A549 (cell line): ENCODE measurements around the gene ZNF354C. TPM values are rescaled to one million over a fixed set of nuclear protein-coding genes. Genes with fewer than 3 reads are reported as not detected.

Source experiments
- ATAC-seq, 2 experiments: fragments of 200-7000 bp in 1 of 2; fragments of >200 bp in 1 of 2; cut with Nextera tagmentation in 1 of 2; cut with Tn5 transposase in 1 of 2; 3 replicates each; pipeline versions ENCODE4 v1.8.0 to v1.9.1; 2018 to 2020; ENCODE audit warnings: mild to moderate bottlenecking in 1 of 2, moderate library complexity in 1 of 2
- CTCF ChIA-PET: fragments of 300-600 bp; sonication (Branson Sonifier 250); formaldehyde crosslinking; extraction: SDS; loops from one replicate; lab custom pipeline; 2021; ENCODE audit warnings: antibody characterized with exemption, inconsistent platforms; lab: Yijun Ruan, JAX
- POLR2A ChIA-PET: fragments of 350-600 bp; formaldehyde crosslinking; extraction: SDS; loops from one replicate; lab custom pipeline; 2021; ENCODE audit warnings: antibody characterized with exemption, inconsistent platforms; lab: Yijun Ruan, JAX
- DNase-seq, 2 experiments: peaks; one replicate each; pipeline versions ENCODE4 v3.0.0 to v3.0.0-alpha.2; 2011 to 2016; ENCODE audit warnings: low read depth in 1 of 2, low spot score in 1 of 2
- FAIRE-seq: peaks from 2 replicates; lab custom pipeline; 2011; peaks lifted over from hg19 to GRCh38; lab: Jason Lieb, UNC
- H3K27ac ChIP-seq, 2 experiments: fragments of >200 bp; sonication (Bioruptor Twin); formaldehyde crosslinking; 3 replicates each; pipeline ENCODE4 v1.5.1; 2016 to 2017
- H3K4me1 ChIP-seq: fragments of >200 bp; sonication (Bioruptor Twin); formaldehyde crosslinking; 3 replicates; pipeline ENCODE4 v1.6.1; 2016
- H3K4me2 ChIP-seq: fragments of >200 bp; sonication (Bioruptor Twin); formaldehyde crosslinking; 3 replicates; pipeline ENCODE4 v1.6.1; 2016
- H3K4me3 ChIP-seq: fragments of >200 bp; sonication (Bioruptor Twin); formaldehyde crosslinking; 3 replicates; pipeline ENCODE4 v1.5.1; 2016
- H3K9me3 ChIP-seq: fragments of >200 bp; sonication (Bioruptor Twin); formaldehyde crosslinking; 3 replicates; pipeline ENCODE4 v1.6.1; 2016
- CBX8 ChIP-seq: fragments of 200-600 bp; sonication (generic); IDR thresholded peaks from 2 replicates; pipeline ENCODE4 v1.6.1; 2016
- EP300 ChIP-seq, 2 experiments: fragments of >200 bp; sonication (Bioruptor Twin); formaldehyde crosslinking; IDR thresholded peaks; 2 replicates in 1 of 2; 3 replicates in 1 of 2; pipeline ENCODE4 v1.6.1; 2016 to 2017
- FOSB ChIP-seq: fragments of 250-450 bp; sonication (Bioruptor Pico); IDR thresholded peaks from 2 replicates; pipeline ENCODE4 v1.5.0; 2020; ENCODE audit warnings: mild to moderate bottlenecking, moderate library complexity
- HDAC2 ChIP-seq: fragments of 200-600 bp; sonication (generic); IDR thresholded peaks from 2 replicates; pipeline ENCODE4 v1.6.1; 2016
- HOXB13 ChIP-seq: fragments of 250-450 bp; sonication (Bioruptor Pico); IDR thresholded peaks from 2 replicates; pipeline ENCODE4 v1.5.0; 2020; ENCODE audit warnings: low read depth, mild to moderate bottlenecking, moderate library complexity
- HOXB5 ChIP-seq: fragments of 250-450 bp; sonication (Bioruptor Pico); IDR thresholded peaks from 2 replicates; pipeline ENCODE4 v1.5.0; 2020; ENCODE audit warnings: mild to moderate bottlenecking, moderate library complexity
- JUNB ChIP-seq: fragments of >200 bp; sonication (Bioruptor Twin); formaldehyde crosslinking; IDR thresholded peaks from 2 replicates; pipeline ENCODE4 v1.6.1; 2016
- KDM1A ChIP-seq: fragments of 200-600 bp; sonication (generic); IDR thresholded peaks from 2 replicates; pipeline ENCODE4 v1.6.1; 2016; ENCODE audit warnings: low read depth, mild to moderate bottlenecking
- MAFK ChIP-seq: fragments of 450-650 bp; IDR thresholded peaks from 2 replicates; pipeline ENCODE4 v1.6.1; 2014; ENCODE audit not compliant: partially characterized antibody
- MAZ ChIP-seq: fragments of 150-350 bp; IDR thresholded peaks from 2 replicates; pipeline ENCODE4 v1.6.1; 2014; ENCODE audit warnings: antibody characterized with exemption, low read depth, low read length, borderline replicate concordance
- PHF8 ChIP-seq: fragments of 200-600 bp; sonication (generic); IDR thresholded peaks from 2 replicates; pipeline ENCODE4 v1.6.1; 2016; ENCODE audit warnings: low read depth, mild to moderate bottlenecking, antibody characterized with exemption, moderate library complexity, borderline replicate concordance
- POLR2A ChIP-seq: IDR thresholded peaks from 2 replicates; pipeline ENCODE4 v1.6.1; 2012; ENCODE audit warnings: mild to moderate bottlenecking, low read length
- RAD21 ChIP-seq, 2 experiments: fragments of >200 bp in 1 of 2; sonication (Bioruptor Twin) in 1 of 2; formaldehyde crosslinking in 1 of 2; IDR thresholded peaks in 1 of 2; conservative IDR thresholded peaks in 1 of 2; 2 replicates in 1 of 2; 3 replicates in 1 of 2; pipeline ENCODE4 v1.6.1; 2012 to 2018; ENCODE audit warnings: inconsistent platforms in 1 of 2
- RNF2 ChIP-seq: fragments of 200-600 bp; sonication (generic); IDR thresholded peaks from 2 replicates; pipeline ENCODE4 v1.6.1; 2016; ENCODE audit warnings: low read depth, mild to moderate bottlenecking, antibody characterized with exemption, moderate library complexity, borderline replicate concordance
- ZC3H11A ChIP-seq: fragments of 450-650 bp; IDR thresholded peaks from 2 replicates; pipeline ENCODE4 v1.6.1; 2014; ENCODE audit warnings: antibody characterized with exemption, mild to moderate bottlenecking
- ZSCAN20 ChIP-seq: fragments of 250-450 bp; sonication (Bioruptor Pico); IDR thresholded peaks from 2 replicates; pipeline ENCODE4 v1.8.0; 2022; ENCODE audit warnings: mild to moderate bottlenecking, moderate library complexity
- WGBS: methylation state at CpG from one replicate; pipeline ENCODE4 v1.1.6; 2017; ENCODE audit errors: missing lambda C conversion rate; 5-methylcytosine and 5-hydroxymethylcytosine counted together
- polyA plus RNA-seq, 4 experiments: library from polyadenylated mRNA; depleted of rRNA in 3 of 4; stranded (reverse); fragments of >200 nt; fragmentation: RNase III in 1 of 4; extraction: RNeasy Plus Mini Kit Qiagen cat#74134 plus additional on column Dnase treatment in 1 of 4; gene quantifications; 2 replicates in 3 of 4; 3 replicates in 1 of 4; pipeline ENCODE4 v1.2.3, GENCODE V29; 2011 to 2017
- TF ChIP-seq, protein P1 (sequence below): fragments of 250-450 bp; sonication (Bioruptor Pico); IDR thresholded peaks from 2 replicates; pipeline ENCODE4 v1.5.0; 2020; ENCODE audit warnings: low read depth, mild to moderate bottlenecking, moderate library complexity

The ZNF354C gene
- polyA plus RNA-seq, 2 of the 4 experiments (the other 2 are of a cell fraction), result 1.7 to 2.3 TPM

DNA sequence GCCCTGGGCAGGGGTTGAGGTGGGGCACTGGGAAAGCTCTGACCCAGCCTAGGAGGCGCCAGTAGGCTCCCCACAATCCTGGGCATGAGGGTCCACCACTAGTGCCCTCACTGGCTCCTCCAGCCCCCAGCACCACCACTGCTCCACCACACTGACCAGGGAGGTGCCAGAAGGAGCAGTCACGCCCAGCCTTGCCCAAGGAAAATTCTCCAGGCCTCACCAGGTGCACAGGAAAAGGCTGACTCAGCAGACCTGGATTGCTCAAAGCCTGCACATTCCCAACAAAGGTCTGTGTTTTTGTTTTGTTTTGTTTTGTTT is 62.9 kb downstream of the ZNF354C start:
- ChIA-PET CTCF (no interaction called here), POLR2A (no interaction called here)
- DNase-seq (no peak), FAIRE-seq (no peak), ATAC-seq (no peak)
- no peaks in the 10 kb centered on the region for H3K4me1 ChIP-seq
- no peak overlapping the region for H3K4me2 ChIP-seq
- H3K4me3 ChIP-seq, result no peak overlapping the region
- WGBS, result 0% methylated on average over 2 of the region's 2 CpGs
- TF ChIP-seq MAFK (peak; percentile 92), RAD21 (conservative IDR thresholded peaks at IDR 0.05 in 1 of 2, IDR thresholded peaks at IDR 0.05 in 1 of 2) (no peak)
- no peak overlapping the region for H3K27ac ChIP-seq
- peaks cover 25% of the 10 kb centered on the region; the same call in 2 of the 3 replicates for H3K9me3 ChIP-seq

DNA sequence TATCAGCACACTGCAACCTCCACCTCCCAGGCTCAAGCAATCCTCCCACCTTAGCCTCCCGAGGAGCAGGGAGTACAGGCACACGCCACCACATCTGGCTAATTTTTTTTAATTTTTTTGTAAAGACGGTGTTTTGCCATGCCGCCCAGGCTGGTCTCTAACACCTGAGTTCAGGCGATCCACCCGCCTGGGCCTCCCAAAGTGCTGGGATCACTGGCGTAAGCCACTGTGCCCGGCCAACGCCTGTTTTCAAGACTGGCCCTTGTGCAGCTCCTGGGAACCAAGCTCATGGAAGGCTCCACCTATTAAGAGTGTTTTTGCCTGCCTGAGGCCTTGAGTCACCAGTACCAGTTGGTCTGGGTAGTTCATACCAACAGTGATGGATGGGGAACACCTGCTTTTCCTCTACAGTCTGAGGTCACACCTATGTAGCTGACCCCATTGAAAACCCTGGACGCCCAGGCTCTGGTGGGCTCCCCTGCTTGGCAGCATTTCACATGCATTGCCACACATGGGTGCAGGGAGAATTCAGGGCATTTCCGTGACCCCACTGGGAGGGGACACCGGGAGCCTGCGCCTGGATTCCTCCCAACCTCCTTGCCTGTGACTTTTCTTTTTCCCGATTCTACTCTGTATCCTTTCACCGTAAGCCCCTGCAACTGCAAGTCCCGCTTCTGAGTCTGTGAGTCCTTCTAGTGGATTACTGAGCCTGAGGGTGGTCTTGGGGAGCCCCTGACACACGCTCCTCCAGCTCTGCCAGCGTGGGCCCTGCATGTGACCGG is 63.5 kb downstream of the ZNF354C start:
- TF ChIP-seq KDM1A, result no peak
- TF ChIP-seq, protein P1, sequence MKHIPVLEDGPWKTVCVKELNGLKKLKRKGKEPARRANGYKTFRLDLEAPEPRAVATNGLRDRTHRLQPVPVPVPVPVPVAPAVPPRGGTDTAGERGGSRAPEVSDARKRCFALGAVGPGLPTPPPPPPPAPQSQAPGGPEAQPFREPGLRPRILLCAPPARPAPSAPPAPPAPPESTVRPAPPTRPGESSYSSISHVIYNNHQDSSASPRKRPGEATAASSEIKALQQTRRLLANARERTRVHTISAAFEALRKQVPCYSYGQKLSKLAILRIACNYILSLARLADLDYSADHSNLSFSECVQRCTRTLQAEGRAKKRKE (CRISPR knock-in tag), result no peak
- no peak for TF ChIP-seq HOXB5 (CRISPR knock-in tag)
- no peak for TF ChIP-seq PHF8
- TF ChIP-seq RNF2, result no peak
- no peak for TF ChIP-seq ZSCAN20
- TF ChIP-seq CBX8, result no peak
- TF ChIP-seq EP300 (IDR thresholded peaks at IDR 0.05), result no peak
- TF ChIP-seq HDAC2, result no peak
- TF ChIP-seq RAD21 (conservative IDR thresholded peaks at IDR 0.05 in 1 of 2, IDR thresholded peaks at IDR 0.05 in 1 of 2), result no peak
- no peak for TF ChIP-seq HOXB13 (CRISPR knock-in tag)
- TF ChIP-seq POLR2A, result no peak
- no peak for TF ChIP-seq MAZ
- no peak for TF ChIP-seq JUNB
- no peak for ATAC-seq
- Histone ChIP-seq H3K4me1 (no peaks in the 10 kb centered on the region), H3K27ac (no peak overlapping the region), H3K4me3 (no peak overlapping the region), H3K4me2 (no peak overlapping the region), H3K9me3 (peaks cover 25% of the 10 kb centered on the region; the same call in 2 of the 3 replicates)
- ChIA-PET CTCF (interaction anchor here (0.6 kb wide), 1 partner anchor 70 kb away, joined by 3 read pairs; no protein-coding TSS in a partner anchor), POLR2A (no interaction called here)
- no peak for DNase-seq
- FAIRE-seq, result no peak
- WGBS, result 52% methylated on average over 19 of the region's 19 CpGs

DNA sequence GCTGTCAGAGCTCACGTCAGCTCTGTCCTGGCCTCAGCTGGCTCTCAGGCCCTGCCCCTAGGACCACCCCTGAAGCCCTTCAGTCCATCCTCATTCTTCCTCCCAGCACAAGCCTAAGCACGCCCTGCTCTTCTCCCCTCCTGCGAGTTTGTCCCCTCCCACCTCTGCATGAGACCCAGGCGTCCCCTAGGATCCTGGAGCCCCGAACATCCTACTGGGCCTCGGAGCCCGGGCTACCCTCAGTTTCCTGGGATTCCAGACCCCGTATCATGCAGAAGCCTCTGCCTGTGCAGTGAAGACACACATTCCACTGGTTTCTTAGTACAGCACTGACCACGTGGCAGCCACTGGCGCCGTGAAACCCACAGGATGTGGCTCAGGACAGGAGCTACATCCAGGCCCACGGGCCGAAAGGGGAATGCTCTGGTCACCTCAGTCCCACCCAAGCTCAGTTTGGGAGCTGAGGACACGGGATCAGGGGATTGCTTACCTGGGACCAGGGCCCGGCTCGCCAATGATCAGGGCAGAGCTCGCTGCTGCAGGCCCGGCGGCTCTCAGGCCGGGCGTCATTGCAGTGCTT is 64.2 kb downstream of the ZNF354C start:
- TF ChIP-seq ZC3H11A (no peak), EP300 (IDR thresholded peaks at IDR 0.05) (no peak), FOSB (CRISPR knock-in tag) (no peak)
- Histone ChIP-seq H3K4me2 (no peak overlapping the region), H3K27ac (no peak overlapping the region), H3K4me3 (no peak overlapping the region), H3K9me3 (peaks cover 27% of the 10 kb centered on the region; the same call in 2 of the 3 replicates), H3K4me1 (no peaks in the 10 kb centered on the region)
- 32% methylated on average over 8 of the region's 21 CpGs for WGBS
- ATAC-seq (no peak), FAIRE-seq (no peak), DNase-seq (no peak)
- ChIA-PET CTCF (interaction anchor here (0.6 kb wide), 1 partner anchor 69 kb away, joined by 3 read pairs; no protein-coding TSS in a partner anchor), POLR2A (no interaction called here)
